Activated naive CD8-positive, alpha-beta T cell treated with anti-CD3 and anti-CD28 coated beads, Interleukin-2, amount 50 U/mL, for 24 hours (primary cell): ENCODE results near the gene BIRC2.

Source experiments
- ATAC-seq: fragments of 150-1000 bp; cut with Tn5 transposase; one replicate; pipeline ENCODE4 v1.10.0; 2021
- DNase-seq: peaks from one replicate; pipeline ENCODE4 v3.0.0; 2021
- H3K27ac Mint-ChIP-seq: one replicate; pipeline ENCODE4 v1.8.0; 2021; ENCODE audit warnings: mild to moderate bottlenecking, mixed read lengths
- H3K27me3 Mint-ChIP-seq: one replicate; pipeline ENCODE4 v1.8.0; 2021; ENCODE audit warnings: mixed read lengths
- H3K36me3 Mint-ChIP-seq: one replicate; pipeline ENCODE4 v1.8.0; 2021; ENCODE audit warnings: low read depth, mixed read lengths
- H3K4me1 Mint-ChIP-seq: one replicate; pipeline ENCODE4 v1.8.0; 2021; ENCODE audit warnings: mixed read lengths
- H3K4me3 Mint-ChIP-seq: one replicate; pipeline ENCODE4 v1.8.0; 2021; ENCODE audit warnings: mild to moderate bottlenecking, moderate library complexity, mixed read lengths
- H3K9me3 Mint-ChIP-seq: one replicate; pipeline ENCODE4 v1.8.0; 2021; ENCODE audit warnings: mixed read lengths

BIRC2 gene

DNA sequence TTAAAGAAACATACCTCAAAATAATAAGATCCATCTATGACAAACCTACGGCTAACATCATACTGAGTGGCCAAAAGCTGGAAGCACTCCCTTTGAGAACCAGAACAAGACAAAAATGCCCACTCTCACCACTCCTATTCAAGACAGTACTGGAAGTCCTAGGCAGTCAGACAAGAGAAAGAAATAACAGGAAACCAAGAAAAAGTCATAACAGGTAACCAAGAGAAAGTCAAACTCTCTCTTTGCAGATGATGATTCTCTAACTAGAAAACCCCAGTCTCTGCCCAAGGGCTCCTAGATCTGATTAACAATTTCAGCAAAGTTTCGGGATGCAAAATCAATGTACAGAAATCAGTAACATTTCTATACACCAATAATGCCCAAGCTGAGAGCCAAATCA is 70.0 kb downstream of the BIRC2 start:
- peak overlapping the region; percentile 29 for H3K4me3 Mint-ChIP-seq
- peak; percentile 67 for ATAC-seq
- peaks cover 44% of the 10 kb centered on the region for H3K36me3 Mint-ChIP-seq

GRCh38 chr11:102419181-102419580 is 72.2 kb downstream of the BIRC2 start:
- Mint-ChIP-seq H3K27ac (no peak overlapping the region), H3K4me1 (peaks cover 96% of the 10 kb centered on the region), H3K27me3 (no peaks in the 10 kb centered on the region), H3K4me3 (no peak overlapping the region), H3K9me3 (peaks cover 15% of the 10 kb centered on the region), H3K36me3 (peaks cover 49% of the 10 kb centered on the region)
- ATAC-seq: no peak
- no peak for DNase-seq

More for the DNA sequence above, 70.0 kb downstream of the BIRC2 start:
- no peaks in the 10 kb centered on the region for H3K27me3 Mint-ChIP-seq
- peaks cover 15% of the 10 kb centered on the region for H3K9me3 Mint-ChIP-seq
- peaks cover 95% of the 10 kb centered on the region for H3K4me1 Mint-ChIP-seq
- peak overlapping the region; percentile 70 for H3K27ac Mint-ChIP-seq
- DNase-seq: no peak

DNA sequence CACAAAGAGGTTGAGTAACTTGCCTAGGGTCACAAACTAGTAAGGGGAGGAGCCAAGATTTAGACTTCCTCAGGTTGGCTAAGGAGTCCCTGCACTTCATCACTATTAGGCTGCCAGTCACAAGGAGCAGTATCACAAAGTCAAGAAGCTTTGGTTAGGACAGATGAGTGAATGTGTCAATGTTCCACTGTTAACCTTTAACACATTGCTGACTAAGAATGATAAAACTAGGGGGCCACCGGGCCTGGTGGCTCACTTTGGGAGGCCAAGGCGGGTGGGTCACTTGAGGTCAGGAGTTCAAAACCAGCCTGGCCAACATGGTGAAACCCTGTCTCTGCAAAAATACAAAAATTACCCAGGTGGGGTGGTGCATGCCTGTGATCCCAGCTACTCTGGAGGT is 73.5 kb downstream of the BIRC2 start:
- H3K4me3 Mint-ChIP-seq: no peak overlapping the region
- ATAC-seq (peak; percentile 92), DNase-seq (peak; percentile 43)
- H3K36me3 Mint-ChIP-seq: peaks cover 56% of the 10 kb centered on the region
- H3K4me1 Mint-ChIP-seq: peaks cover 95% of the 10 kb centered on the region
- peak overlapping the region; percentile 67 for H3K27ac Mint-ChIP-seq
- H3K9me3 Mint-ChIP-seq: peaks cover 15% of the 10 kb centered on the region
- no peaks in the 10 kb centered on the region for H3K27me3 Mint-ChIP-seq

- peak overlapping the region; percentile 67 for H3K27ac Mint-ChIP-seq
- peaks cover 15% of the 10 kb centered on the region for H3K9me3 Mint-ChIP-seq
- peaks cover 58% of the 10 kb centered on the region for H3K36me3 Mint-ChIP-seq
- peaks cover 95% of the 10 kb centered on the region for H3K4me1 Mint-ChIP-seq
- DNase-seq (no peak), ATAC-seq (no peak)
- no peaks in the 10 kb centered on the region for H3K27me3 Mint-ChIP-seq
- H3K4me3 Mint-ChIP-seq: no peak overlapping the region
These were observed 74.2 kb downstream of the BIRC2 start for GRCh38 chr11:102421261-102421660.

DNA sequence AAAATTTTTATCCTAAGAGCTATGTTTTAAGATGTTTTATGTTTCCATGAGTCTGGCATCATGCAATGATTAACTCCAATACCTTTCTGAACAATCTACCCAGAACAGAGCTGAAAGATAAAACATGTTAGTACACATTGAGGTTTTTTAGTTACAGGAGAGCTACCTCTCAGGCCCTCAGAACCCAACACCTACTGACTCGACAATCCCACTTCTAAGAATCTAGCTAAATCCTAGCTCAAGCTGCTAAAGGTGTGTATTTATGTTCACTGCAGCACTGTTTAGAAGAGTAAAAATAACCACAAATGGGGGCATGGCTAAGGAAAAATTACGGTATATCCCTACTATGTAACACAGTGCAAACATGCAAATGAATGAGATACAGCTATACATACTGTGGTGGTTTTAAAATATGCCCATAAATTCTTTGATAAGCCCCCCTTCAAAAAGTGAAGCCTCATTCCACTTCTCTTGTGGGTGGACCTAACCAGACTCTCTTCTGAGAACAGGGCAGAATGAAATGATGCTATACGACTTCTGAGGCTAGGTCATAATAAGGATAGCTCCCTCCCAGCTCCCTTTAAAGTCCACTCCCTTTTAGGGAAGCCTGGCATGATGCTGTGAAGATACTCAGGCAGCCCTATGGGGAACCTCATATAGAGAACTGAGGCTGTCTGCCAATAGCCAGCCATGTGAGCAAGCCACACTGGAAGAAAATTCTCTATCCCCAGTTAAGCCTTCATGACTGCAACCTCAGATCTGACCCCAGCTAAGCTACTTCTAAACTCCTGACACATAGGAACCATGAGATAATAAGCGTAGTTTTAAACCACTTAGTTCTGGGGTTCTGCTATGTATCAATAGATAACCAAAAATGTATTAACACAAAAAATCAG is 76.1 kb downstream of the BIRC2 start:
- peak overlapping the region; percentile 60 for H3K27ac Mint-ChIP-seq
- DNase-seq: no peak
- peak; percentile 35 for ATAC-seq
- H3K4me1 Mint-ChIP-seq: peaks cover 89% of the 10 kb centered on the region
- no peak overlapping the region for H3K4me3 Mint-ChIP-seq
- peaks cover 6% of the 10 kb centered on the region for H3K9me3 Mint-ChIP-seq
- H3K36me3 Mint-ChIP-seq: peaks cover 52% of the 10 kb centered on the region
- no peaks in the 10 kb centered on the region for H3K27me3 Mint-ChIP-seq

GRCh38 chr11:102423936-102424335 is 76.9 kb downstream of the BIRC2 start:
- ATAC-seq: no peak
- Mint-ChIP-seq H3K4me1 (peaks cover 87% of the 10 kb centered on the region), H3K4me3 (no peak overlapping the region), H3K27me3 (no peaks in the 10 kb centered on the region), H3K9me3 (peaks cover 1% of the 10 kb centered on the region), H3K27ac (no peak overlapping the region), H3K36me3 (peaks cover 48% of the 10 kb centered on the region)
- DNase-seq: no peak

DNA sequence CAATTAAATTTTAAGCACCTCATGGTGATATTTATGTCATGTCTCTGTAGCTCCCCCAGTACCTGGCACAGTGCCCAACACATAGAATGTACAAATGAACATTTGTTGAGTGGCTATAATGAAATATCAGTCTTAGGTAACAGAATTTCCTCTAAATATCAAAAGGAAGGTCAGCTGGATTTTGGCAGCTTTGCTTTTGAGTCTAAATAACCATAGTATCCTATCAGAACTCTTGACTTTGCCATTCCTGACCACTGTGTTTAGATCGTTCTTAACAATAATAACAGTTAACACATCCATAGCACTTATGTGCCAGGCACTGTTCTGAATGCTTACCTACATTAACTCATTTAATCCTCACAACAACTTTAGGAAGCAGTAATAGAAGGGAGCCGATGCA is 79.0 kb downstream of the BIRC2 start:
- no peak for DNase-seq
- H3K4me1 Mint-ChIP-seq: peaks cover 88% of the 10 kb centered on the region
- no peak for ATAC-seq
- H3K36me3 Mint-ChIP-seq: peaks cover 55% of the 10 kb centered on the region
- H3K9me3 Mint-ChIP-seq: no peaks in the 10 kb centered on the region
- H3K27me3 Mint-ChIP-seq: no peaks in the 10 kb centered on the region
- no peak overlapping the region for H3K4me3 Mint-ChIP-seq
- peak overlapping the region; percentile 16 for H3K27ac Mint-ChIP-seq

- Mint-ChIP-seq H3K27me3 (no peaks in the 10 kb centered on the region), H3K4me1 (peaks cover 88% of the 10 kb centered on the region), H3K36me3 (peaks cover 56% of the 10 kb centered on the region), H3K9me3 (peaks cover 4% of the 10 kb centered on the region), H3K4me3 (no peak overlapping the region), H3K27ac (no peak overlapping the region)
- ATAC-seq (no peak), DNase-seq (no peak)
These were observed 79.6 kb downstream of the BIRC2 start for GRCh38 chr11:102426570-102426969.

GRCh38 chr11:102427068-102427467 is 80.1 kb downstream of the BIRC2 start:
- no peaks in the 10 kb centered on the region for H3K27me3 Mint-ChIP-seq
- H3K36me3 Mint-ChIP-seq: peaks cover 58% of the 10 kb centered on the region
- H3K9me3 Mint-ChIP-seq: peaks cover 8% of the 10 kb centered on the region
- peak overlapping the region; percentile 69 for H3K27ac Mint-ChIP-seq
- no peak for ATAC-seq
- H3K4me1 Mint-ChIP-seq: peaks cover 88% of the 10 kb centered on the region
- no peak overlapping the region for H3K4me3 Mint-ChIP-seq
- no peak for DNase-seq
